ENCODE measurements around the gene IFI30. TPM values are rescaled to one million over a fixed set of nuclear protein-coding genes. Genes with fewer than 3 reads are reported as not detected.

The IFI30 gene
- total and polyA plus RNA-seq, 2 donors (not counting 1 experiment from before 2014, with no cell fraction given): 8.8 to 50.9 TPM

DNA sequence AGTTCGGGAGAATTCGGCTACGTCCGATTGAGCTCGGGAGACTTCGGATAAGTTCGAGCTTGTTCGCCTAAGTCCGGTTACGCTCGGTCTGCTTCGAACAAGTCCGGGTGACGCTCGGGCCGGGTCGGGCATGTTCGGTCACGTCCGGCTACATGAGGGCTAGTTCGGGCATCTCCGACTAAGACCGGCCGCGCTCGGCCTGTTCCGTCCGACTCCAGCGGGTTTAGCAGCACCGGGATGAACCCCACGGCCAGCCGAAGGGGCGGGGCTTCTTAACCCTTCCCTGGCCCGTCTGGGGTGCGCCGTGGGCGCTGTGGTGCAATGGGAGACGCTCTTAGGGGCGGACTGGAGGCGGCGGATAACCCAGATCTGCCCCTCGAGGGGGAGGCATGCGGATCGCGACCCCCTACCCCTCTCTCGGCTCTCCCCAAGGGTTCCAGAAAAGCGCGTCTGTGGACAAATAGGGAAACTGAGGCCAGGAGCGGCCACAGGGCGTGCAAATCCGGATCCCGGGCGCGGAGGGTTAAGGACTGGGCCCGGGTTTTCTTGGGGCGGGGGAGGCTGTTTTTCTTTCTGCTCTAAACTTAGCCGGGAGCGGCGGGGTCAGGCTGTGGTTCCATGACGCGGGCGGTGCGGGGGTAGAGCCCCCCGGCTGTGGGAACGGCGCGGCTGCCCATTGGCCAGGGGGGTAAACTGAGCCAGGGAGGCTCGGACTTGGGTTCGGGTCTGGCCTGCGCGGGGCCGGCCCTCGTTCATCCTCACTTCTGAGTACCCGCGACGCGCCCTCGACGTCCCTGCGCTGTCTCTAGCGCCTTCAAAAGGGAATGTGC, 51.1 kb downstream of the IFI30 start:
- H3K9ac ChIP-seq (ENCODE audit: insufficient read depth, low read length): peak overlapping the region; percentile 50
- TF ChIP-seq EZH2 (IDR thresholded peaks at IDR 0.05; ENCODE audit: low read length, missing control alignments): no peak
- TF ChIP-seq, protein P1, sequence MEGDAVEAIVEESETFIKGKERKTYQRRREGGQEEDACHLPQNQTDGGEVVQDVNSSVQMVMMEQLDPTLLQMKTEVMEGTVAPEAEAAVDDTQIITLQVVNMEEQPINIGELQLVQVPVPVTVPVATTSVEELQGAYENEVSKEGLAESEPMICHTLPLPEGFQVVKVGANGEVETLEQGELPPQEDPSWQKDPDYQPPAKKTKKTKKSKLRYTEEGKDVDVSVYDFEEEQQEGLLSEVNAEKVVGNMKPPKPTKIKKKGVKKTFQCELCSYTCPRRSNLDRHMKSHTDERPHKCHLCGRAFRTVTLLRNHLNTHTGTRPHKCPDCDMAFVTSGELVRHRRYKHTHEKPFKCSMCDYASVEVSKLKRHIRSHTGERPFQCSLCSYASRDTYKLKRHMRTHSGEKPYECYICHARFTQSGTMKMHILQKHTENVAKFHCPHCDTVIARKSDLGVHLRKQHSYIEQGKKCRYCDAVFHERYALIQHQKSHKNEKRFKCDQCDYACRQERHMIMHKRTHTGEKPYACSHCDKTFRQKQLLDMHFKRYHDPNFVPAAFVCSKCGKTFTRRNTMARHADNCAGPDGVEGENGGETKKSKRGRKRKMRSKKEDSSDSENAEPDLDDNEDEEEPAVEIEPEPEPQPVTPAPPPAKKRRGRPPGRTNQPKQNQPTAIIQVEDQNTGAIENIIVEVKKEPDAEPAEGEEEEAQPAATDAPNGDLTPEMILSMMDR (conservative IDR thresholded peaks at IDR 0.05 in 1 of 2, IDR thresholded peaks at IDR 0.05 in 1 of 2; ENCODE audit: low read depth in 1 of 2, low read length in 2 of 2): no peak
- H3K27me3 ChIP-seq (ENCODE audit: control insufficient read depth, insufficient read depth, low read length): peaks cover 3% of the 10 kb centered on the region
- no peaks in the 10 kb centered on the region for H4K20me1 ChIP-seq (ENCODE audit: control insufficient read depth, extremely low read depth, insufficient read depth, low read length)
- peak overlapping the region; percentile 95 for H2AFZ ChIP-seq (ENCODE audit: low read length)
- no peaks in the 10 kb centered on the region for H3K4me1 ChIP-seq (ENCODE audit: control insufficient read depth, extremely low read depth, insufficient read depth, low read length)
- peak overlapping the region; percentile 39 for H3K27ac ChIP-seq (ENCODE audit: insufficient read depth, low read length)
- no peaks in the 10 kb centered on the region for H3K36me3 ChIP-seq (ENCODE audit: control insufficient read depth, insufficient read depth, low read length)
- H3K79me2 ChIP-seq (ENCODE audit: control insufficient read depth, insufficient read depth, low read length): no peaks in the 10 kb centered on the region
- H3K4me3 ChIP-seq (replicated peaks in 1 of 4; ENCODE audit: control extremely low read depth in 1 of 4, insufficient read depth in 1 of 4, low read depth in 3 of 4, low read length in 4 of 4): peak overlapping the region; percentile 37 to 66 (median 54)
- H3K4me2 ChIP-seq (ENCODE audit: extremely low read depth, insufficient read depth, low read length): peak overlapping the region; percentile 84
- no peaks in the 10 kb centered on the region for H3K9me3 ChIP-seq (ENCODE audit: control insufficient read depth, insufficient read depth, low read depth, low read length)
- peak; percentile 97 to 99 for DNase-seq (ENCODE audit: low read depth in 2 of 2)

DNA sequence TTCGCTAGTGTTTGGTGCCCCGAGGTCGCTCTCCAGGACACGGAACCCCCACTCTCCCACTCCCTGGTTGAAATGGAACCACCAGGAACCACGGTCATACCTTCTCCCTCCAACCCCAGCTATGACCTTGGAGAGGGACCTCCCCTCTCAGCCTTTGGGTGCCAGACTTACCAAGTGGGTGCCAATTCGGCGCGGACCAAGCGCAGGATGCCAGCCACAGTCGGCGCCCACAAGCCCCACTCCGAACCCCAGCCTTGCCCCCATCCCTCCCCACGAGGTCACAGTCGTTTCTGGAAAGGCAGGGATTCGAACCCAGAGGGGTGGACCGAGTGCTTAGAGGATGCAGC, 51.7 kb downstream of the IFI30 start:
- Histone ChIP-seq H3K79me2 (ENCODE audit: control insufficient read depth, insufficient read depth, low read length) (no peaks in the 10 kb centered on the region), H4K20me1 (ENCODE audit: control insufficient read depth, extremely low read depth, insufficient read depth, low read length) (no peaks in the 10 kb centered on the region), H3K27ac (ENCODE audit: insufficient read depth, low read length) (no peak overlapping the region), H3K27me3 (ENCODE audit: control insufficient read depth, insufficient read depth, low read length) (peaks cover 3% of the 10 kb centered on the region), H3K9me3 (ENCODE audit: control insufficient read depth, insufficient read depth, low read depth, low read length) (no peaks in the 10 kb centered on the region), H3K36me3 (ENCODE audit: control insufficient read depth, insufficient read depth, low read length) (no peaks in the 10 kb centered on the region), H3K4me3 (replicated peaks in 1 of 4; ENCODE audit: control extremely low read depth in 1 of 4, insufficient read depth in 1 of 4, low read depth in 3 of 4, low read length in 4 of 4) (no peak overlapping the region), H3K4me1 (ENCODE audit: control insufficient read depth, extremely low read depth, insufficient read depth, low read length) (no peaks in the 10 kb centered on the region), H2AFZ (ENCODE audit: low read length) (no peak overlapping the region), H3K9ac (ENCODE audit: insufficient read depth, low read length) (no peak overlapping the region), H3K4me2 (ENCODE audit: extremely low read depth, insufficient read depth, low read length) (no peak overlapping the region)
- DNase-seq (ENCODE audit: low read depth in 2 of 2): no peak
- TF ChIP-seq EZH2 (IDR thresholded peaks at IDR 0.05; ENCODE audit: low read length, missing control alignments): peak; percentile 30
- TF ChIP-seq, protein P1 (conservative IDR thresholded peaks at IDR 0.05 in 1 of 2, IDR thresholded peaks at IDR 0.05 in 1 of 2; ENCODE audit: low read depth in 1 of 2, low read length in 2 of 2): no peak

DNA sequence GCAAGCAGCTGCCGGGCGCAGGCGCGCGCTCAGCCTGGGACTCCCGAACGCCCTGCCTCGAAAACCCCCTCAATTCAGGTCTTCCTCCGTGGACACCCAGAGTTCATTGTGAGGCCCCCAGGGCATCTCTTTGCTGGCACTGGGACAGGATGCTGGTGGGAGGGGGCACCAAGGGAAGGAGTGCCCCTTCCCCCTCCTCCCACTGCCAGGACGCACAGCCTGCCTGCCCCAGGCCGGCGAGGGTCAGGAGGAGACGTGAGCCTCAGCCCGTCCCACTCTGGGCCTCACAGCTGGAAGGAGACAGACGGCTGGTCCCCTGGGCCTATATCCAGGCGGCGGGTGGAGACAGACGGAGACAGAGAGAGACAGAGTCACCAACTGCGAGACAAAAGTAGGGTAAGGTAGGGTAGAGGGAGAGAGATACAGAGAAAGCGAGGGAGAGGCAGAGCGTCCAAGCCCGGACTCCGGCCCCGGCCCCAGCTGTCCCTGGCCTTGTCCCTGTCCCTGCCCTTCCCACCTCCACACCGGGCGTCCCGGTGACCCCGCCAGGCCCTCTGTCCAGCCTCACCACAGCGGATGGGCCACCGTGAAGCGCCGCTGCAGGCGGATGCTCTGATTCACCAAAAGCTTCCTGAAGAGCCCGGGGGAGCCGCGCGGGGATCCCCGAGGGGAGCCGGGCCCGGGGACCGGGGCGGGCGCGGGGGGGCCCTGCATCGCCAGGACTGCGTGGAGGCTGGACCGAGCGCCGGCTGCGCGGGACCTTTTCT, 52.3 kb downstream of the IFI30 start, which contains the start of gene PDE4C:
TSS of gene PDE4C (minus strand) at position 737 of the 767 bp plus-strand sequence. CDS start at position 714, 23 bp downstream.
- H3K79me2 ChIP-seq (ENCODE audit: control insufficient read depth, insufficient read depth, low read length): no peaks in the 10 kb centered on the region
- peaks cover 3% of the 10 kb centered on the region for H3K27me3 ChIP-seq (ENCODE audit: control insufficient read depth, insufficient read depth, low read length)
- no peak within 1 kb of the TSS for H3K9ac ChIP-seq (ENCODE audit: insufficient read depth, low read length)
- H4K20me1 ChIP-seq (ENCODE audit: control insufficient read depth, extremely low read depth, insufficient read depth, low read length): no peaks in the 10 kb centered on the region
- no peak within 1 kb of the TSS for H2AFZ ChIP-seq (ENCODE audit: low read length)
- no peaks in the 10 kb centered on the region for H3K36me3 ChIP-seq (ENCODE audit: control insufficient read depth, insufficient read depth, low read length)
- no peak for DNase-seq (ENCODE audit: low read depth in 2 of 2)
- no peak within 1 kb of the TSS for H3K4me3 ChIP-seq (replicated peaks in 1 of 4; ENCODE audit: control extremely low read depth in 1 of 4, insufficient read depth in 1 of 4, low read depth in 3 of 4, low read length in 4 of 4)
- H3K27ac ChIP-seq (ENCODE audit: insufficient read depth, low read length): no peak within 1 kb of the TSS
- H3K4me1 ChIP-seq (ENCODE audit: control insufficient read depth, extremely low read depth, insufficient read depth, low read length): no peaks in the 10 kb centered on the region
- H3K9me3 ChIP-seq (ENCODE audit: control insufficient read depth, insufficient read depth, low read depth, low read length): no peaks in the 10 kb centered on the region
- TF ChIP-seq EZH2 (IDR thresholded peaks at IDR 0.05; ENCODE audit: low read length, missing control alignments): no peak
- TF ChIP-seq, protein P1 (conservative IDR thresholded peaks at IDR 0.05 in 1 of 2, IDR thresholded peaks at IDR 0.05 in 1 of 2; ENCODE audit: low read depth in 1 of 2, low read length in 2 of 2): no peak
- no peak within 1 kb of the TSS for H3K4me2 ChIP-seq (ENCODE audit: extremely low read depth, insufficient read depth, low read length)

Measured in fibroblast of lung (primary cell).